HG03378 (cell line): Measurements from ENCODE around the gene IRF5.
"Not testable (repeated sequence)": the region's sequence is repeated elsewhere in the genome, so short reads cannot be mapped to it uniquely, and the experiment has no call there.

Source experiments
- ATAC-seq: cut with Tn5 transposase; IDR thresholded peaks from one replicate; pipeline ENCODE4 v1.9.1; 2021; ENCODE audit warnings: mild to moderate bottlenecking, moderate library complexity; ENCODE audit not compliant: unreplicated experiment

The IRF5 gene

DNA sequence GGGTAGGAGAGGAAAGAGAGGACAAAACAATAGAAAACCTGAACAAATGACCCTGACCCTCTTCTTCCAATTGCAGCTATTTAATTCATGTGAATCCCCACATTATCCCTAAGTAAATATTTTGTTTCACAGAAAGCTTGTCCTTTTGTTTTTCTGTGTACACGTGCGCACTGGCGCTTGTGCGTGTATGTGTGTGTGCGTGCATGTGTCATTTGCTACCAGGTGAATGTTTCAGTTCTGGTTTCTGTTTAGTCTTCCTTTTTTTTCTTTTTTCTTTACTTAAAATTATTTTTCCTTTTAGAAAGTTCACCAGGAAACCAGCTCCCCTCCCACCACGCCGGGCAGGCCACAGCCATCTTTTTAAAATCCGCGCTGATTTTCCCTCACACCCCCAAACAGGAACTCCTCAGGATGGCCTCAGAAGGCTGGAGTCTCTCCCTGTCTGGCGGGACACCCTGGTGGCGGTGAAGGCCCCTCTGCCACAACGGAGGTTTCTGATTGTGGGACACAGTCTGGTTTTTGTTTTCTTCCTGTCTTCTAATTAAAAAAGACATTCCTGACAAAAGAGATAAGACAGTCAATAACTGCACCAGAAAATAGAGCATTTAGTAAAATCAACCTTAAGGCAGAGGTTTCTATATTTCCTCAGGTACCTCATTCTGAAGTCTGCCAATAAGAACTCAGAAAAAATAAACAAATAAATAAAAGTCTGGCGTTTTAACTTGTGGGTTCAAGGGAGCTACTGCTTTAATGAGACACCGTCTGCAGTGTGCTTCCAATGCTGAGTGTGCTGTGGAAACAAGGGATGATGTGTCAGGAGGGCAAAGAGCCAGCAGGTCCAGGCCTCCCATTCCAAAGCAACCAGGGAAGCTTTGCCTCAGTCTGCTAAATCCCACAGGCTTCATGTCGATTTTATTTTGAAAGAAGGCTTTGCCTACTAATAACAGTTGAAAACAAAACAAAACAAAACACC lies 17.4 kb downstream of the IRF5 start:
- no peak for ATAC-seq

DNA sequence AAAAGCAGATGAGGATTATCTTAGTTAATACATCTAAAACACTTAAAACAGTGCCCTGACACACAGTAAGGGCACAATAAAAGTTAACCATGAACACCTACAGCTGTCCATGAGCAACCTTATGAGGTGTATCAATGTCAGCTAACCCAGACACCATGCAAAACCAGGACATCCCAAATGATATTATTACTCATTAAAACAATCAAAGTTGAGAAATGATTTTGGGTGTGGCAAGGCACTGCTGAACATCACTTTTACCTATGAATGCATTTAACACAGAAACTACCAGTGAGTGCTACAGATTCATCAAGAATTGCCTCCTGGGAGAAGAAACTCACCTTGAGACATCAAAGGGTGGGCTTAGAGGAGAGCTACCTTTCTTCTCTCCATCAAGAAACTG lies 18.3 kb downstream of the IRF5 start:
- ATAC-seq = no peak

DNA sequence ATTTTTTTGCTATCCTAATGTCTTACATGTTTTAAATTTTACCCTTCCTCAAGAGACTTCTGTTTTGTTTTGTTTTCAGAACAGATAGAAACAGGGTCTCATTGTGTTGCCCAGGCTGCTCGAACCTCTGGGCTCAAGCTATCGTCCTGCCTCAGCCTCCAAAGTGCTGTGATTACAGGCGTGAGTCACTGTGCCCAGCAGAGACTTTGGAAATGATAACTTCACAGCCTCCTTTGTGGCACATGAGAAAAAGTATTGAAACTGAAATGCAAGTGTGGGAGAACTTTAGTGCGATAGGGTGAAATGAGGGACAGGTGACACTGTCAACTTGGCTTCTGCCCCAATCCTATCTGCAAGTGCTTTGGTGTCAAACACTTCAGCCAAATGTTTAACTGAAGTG lies 21.6 kb downstream of the IRF5 start:
- no peak for ATAC-seq

DNA sequence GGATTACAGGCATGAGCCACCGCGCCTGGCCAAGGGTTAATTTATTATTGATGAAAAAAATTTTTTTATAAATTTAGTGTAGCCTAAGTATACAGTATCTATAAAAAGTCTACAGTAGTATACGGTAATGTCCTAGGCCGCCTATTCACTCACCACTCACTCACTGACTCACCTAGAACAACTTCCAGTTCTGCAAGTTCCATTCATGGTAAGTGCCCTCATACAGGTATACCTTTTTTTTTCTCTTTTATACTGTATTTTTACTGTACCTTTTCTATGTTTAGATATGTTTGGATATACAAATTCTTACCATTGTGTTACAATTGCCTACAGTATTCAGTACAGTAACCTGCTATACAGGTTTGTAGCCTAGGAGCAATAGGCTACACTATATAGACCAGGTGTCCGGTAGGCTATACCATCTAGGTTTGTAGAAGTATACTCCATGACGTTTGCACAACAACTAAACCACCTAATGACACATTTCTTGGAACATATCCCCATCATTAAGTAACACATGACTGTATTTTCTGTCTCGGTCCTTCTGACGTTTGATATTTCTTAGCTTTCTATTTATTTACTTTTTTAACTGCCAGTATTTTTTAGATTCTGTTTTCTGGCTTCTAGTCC lies 23.4 kb downstream of the IRF5 start:
- ATAC-seq = no peak

DNA sequence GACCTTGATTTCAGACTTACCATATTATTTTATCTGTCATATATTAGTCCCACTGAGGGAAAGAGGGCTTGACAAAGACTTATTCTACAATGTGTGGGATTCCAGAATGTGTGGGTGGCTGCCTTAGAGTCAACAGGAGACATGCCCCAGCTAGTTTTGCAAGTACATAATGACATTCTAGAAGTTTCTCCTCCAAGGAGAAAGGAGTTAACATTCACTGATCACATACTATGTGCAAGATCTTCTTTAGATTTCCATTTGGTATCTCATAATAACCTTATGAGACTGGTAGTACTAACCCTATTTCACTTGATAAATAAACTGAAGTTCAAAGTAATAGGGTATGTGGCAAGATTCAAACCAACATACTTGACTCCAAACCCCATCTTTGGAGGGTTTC lies 25.2 kb downstream of the IRF5 start:
- ATAC-seq = peak; percentile 11

DNA sequence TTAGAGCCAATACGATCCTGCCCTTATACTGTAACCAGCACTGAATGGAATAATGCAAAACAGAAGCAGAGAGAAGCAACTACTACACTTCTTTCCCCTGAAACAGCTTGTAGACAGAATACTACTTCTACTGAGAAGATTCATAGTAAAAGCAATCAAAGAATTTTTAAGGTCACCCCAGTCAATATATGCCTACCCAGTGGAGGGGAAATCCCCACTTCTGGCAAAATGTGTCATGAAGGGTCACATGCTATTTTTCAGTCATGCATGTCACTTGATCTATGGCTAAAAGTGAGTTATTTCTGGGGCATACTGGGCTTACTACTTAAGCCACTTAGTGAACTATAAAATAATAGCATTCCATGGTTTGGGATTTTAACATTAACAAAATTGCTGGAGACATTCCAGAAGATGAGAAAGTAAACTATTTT lies 25.6 kb downstream of the IRF5 start:
- peak; percentile 76 for ATAC-seq

DNA sequence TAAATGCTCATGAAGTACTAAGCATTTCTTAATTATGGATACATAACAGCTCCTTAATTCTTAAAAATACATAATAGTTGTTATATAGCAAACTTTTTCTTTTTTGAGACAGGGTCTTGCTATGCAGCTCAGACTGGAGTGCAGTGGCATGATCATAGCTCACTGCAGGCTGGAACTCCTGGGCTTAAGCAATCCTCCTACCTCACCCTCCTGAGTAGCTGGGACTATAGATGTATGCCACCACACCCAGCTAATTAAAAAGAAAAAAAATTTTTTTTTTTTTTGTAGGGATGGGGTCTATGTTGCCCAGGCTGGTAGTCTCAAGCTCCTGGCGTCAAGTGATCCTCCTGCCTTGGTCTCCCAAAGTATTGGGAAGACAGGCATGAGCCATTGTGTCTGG lies 30.9 kb downstream of the IRF5 start:
- ATAC-seq = no peak

DNA sequence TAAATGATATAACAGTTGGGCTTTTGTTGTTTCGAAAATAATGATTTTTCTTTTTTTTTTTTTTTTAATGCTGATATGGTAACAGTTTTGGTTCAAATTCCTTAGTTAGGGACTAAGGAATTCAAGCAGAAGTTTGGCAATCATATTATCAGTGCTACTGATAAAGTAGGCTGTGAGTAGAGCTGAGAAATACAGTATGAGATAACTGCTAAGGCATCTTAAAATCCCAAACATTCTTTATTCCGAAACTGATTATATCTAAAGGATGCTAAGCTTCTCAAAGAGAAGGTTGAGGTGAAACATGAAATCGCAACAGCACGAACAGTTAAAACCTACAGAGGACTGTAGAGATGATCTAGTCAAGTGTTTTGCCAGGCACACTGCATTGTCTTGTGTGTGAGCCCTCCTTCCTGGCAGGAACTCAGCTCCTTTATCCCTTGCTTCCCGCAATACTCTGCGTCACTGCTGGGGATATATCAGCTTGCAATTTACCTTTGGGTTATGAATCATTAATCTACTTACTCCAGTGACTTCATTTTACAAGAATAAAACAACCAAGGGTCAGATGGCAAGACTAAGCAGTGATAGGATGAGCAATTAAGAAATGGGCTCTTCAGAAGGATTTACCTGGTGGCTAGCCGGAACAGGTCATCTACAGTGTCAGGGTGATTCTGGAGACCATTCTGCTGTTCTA lies 36.7 kb downstream of the IRF5 start:
- no peak for ATAC-seq

DNA sequence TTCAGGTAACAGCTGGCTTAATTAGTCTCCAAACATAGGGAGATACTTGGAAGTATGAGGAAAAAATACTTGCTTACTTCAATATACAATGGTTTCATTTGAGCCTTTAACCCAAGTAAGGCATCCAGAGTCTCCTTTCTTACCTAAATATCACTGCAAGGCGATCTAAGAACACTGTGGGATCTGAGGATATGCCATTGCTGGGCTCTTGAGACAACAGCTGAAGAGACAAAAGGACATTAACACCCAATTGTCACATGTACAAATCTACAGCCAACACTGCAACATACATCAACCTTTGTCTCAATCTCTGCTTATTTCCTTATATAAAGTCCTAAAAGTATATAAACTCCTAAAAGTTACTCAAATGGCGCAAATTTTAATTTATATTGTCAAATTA lies 44.4 kb downstream of the IRF5 start:
- no peak for ATAC-seq

DNA sequence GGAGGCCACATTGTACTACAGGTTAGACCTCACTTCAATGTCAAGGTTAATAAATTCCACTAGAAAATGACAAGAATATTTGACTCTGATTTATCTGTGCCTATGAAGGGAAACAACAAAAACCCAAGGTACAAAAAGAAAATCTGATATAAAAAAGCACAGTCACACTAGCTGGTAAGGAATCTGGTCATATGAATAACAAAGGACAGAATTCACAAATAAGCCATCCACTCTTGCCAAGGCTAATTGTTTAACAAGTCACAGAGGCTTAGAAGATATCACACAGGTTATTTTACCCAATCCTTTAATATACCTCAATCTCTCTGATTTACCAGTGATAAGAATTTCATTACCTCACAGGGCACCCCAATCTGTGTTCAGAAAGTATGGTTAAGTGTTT lies 47.9 kb downstream of the IRF5 start:
- ATAC-seq = no peak

DNA sequence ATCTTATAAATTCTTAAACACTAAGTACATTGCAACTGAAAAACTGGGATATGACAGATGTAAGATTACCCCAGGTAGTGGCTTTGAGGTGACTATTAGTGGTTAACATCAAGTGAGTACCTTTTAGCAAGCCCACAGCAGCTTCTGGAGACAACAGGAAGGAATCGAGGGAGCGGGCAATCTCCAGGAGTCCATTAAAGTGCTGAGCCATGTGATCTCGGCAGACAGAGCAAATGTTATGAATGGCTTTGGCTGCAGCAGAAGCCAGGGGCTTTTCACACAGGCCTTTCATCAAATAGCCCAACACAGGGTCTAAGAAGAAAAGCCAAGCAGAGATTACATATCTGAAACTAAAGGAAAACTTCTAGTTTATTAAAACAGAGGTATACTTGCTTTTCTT lies 48.9 kb downstream of the IRF5 start:
- no peak for ATAC-seq

DNA sequence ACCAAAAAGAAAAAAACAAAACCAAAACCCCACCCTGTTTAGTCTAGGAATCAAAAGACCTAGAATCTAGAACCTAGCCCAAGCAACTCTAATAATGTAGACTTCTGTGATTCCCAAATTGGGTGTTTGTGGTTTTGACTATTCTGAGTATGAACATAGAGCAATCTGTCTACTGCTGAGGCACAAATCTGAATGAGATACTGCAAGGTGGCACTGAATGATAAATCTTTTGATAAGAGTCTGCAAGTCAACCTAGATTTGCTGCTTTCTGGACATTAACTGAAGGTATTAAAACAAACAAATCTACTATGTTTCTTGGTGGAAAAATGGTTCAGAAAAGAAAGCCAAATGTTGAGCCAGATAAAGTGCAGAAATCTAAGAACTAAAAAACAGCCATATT lies 50.6 kb downstream of the IRF5 start:
- no peak for ATAC-seq

DNA sequence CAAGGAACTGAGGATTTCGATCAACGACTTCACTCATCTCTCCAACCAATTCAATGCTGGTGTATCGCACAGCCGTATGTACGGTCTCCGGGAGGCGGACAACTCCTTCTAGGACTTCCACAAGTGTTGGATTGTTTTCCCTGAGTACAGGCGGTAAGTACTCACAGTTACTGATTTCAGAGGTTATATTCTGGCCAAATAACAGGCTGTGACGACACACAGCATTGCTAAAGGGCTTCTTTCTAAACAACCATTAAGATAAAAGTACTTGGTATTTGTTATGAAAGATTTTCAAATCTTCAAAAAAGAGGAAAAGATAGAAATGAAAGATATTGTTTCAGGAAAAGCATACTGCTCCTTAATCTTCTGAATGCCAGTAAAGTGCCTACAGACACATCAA lies 52.2 kb downstream of the IRF5 start:
- no peak for ATAC-seq

DNA sequence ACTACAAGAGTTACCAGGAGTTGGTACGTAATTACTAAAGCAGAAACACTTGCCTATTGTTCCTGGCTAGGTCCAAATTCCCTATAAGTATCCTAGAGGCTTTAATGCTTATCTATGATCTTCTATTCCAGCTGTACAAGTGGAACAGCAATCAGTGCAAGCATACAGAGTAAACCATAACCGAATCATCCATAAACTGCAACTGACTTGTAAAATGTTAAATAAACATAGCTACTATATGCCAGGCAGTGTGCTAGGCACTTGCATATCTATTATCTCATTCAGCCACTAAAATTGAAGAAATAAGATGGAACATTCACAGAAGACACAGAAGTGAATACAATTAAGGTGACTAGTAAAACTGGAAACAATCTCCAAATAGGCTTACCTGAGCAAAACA lies 55.7 kb downstream of the IRF5 start:
- no peak for ATAC-seq

DNA sequence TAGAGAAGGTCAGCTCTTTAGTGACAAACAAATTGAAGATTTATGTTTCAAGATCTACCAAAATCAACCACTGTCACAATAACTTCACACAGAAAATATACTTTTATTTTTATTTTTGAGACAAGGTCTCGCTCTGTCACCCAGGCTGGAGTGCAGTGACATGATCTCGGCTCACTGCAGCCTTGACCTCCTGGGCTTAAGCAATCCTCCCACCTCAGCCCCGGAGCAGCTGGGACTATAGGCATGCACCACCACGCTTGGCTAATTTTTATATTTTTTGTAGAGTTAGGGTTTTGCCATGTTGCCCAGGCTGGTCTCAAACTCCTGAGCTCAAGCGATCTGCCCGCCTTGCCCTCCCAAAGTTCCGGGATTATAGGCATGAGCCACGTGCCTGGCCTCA lies 56.8 kb downstream of the IRF5 start:
- ATAC-seq = not testable (repeated sequence)

DNA sequence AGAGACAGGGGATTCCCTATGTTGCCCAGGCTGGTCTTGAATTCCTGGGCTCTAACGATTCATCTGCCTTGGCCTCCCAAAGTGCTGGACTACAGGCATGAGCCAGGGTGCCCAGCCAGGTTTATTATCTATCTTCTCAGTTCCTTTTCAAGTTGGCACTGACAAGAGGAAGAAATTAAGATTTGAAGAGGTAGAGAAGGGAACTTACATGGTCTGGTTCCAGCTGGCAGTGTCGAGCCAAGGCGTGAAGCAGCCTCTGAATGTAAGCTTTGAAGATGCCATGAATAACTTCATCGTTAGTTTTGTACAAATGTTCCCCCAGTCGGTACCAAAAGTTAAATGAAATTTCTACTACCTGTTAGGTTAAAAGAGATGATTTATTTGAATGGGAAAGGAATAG lies 59.5 kb downstream of the IRF5 start:
- no peak for ATAC-seq
